Rectal smooth muscle tissue (tissue), 1 donor: ENCODE results near the gene RNF5.

ENCODE experiments used
- H3K27ac ChIP-seq: one replicate; pipeline ENCODE4 v1.7.0; 2013; ENCODE audit warnings: low read depth, low read length, inconsistent platforms
- H3K27me3 ChIP-seq: one replicate; pipeline ENCODE4 v1.7.0; 2013; ENCODE audit warnings: low read length; ENCODE audit not compliant: control insufficient read depth, insufficient read depth
- H3K36me3 ChIP-seq: one replicate; pipeline ENCODE4 v1.7.0; 2013; ENCODE audit warnings: low read length; ENCODE audit not compliant: control insufficient read depth, insufficient read depth
- H3K4me1 ChIP-seq: one replicate; pipeline ENCODE4 v1.7.0; 2013; ENCODE audit warnings: low read length; ENCODE audit not compliant: control insufficient read depth, insufficient read depth
- H3K4me3 ChIP-seq: one replicate; pipeline ENCODE4 v1.7.0; 2013; ENCODE audit warnings: low read length
- H3K9ac ChIP-seq: one replicate; pipeline ENCODE4 v1.7.0; 2013; ENCODE audit warnings: low read length

Gene RNF5

GRCh38 chr6:32147401-32148132, 30.6 kb upstream of the RNF5 start:
- peaks cover 2% of the 10 kb centered on the region for H3K27me3 ChIP-seq

GRCh38 chr6:32148289-32149091, 29.7 kb upstream of the RNF5 start:
- H3K27ac ChIP-seq, result no peak overlapping the region
- peaks cover 2% of the 10 kb centered on the region for H3K36me3 ChIP-seq
- H3K4me3 ChIP-seq, result peak overlapping the region; percentile 18
- H3K27me3 ChIP-seq, result peaks cover 2% of the 10 kb centered on the region
- H3K9ac ChIP-seq, result no peak overlapping the region
- H3K4me1 ChIP-seq, result peaks cover 12% of the 10 kb centered on the region

More at GRCh38 chr6:32147401-32148132, 30.6 kb upstream of the RNF5 start:
- peaks cover 2% of the 10 kb centered on the region for H3K36me3 ChIP-seq
- no peak overlapping the region for H3K9ac ChIP-seq
- peaks cover 12% of the 10 kb centered on the region for H3K4me1 ChIP-seq
- H3K27ac ChIP-seq, result no peak overlapping the region
- H3K4me3 ChIP-seq, result no peak overlapping the region

GRCh38 chr6:32149092-32149755, 29.0 kb upstream of the RNF5 start:
- H3K9ac ChIP-seq, result no peak overlapping the region
- H3K27ac ChIP-seq, result no peak overlapping the region

GRCh38 chr6:32149932-32150870, 28.0 kb upstream of the RNF5 start:
- H3K36me3 ChIP-seq, result peaks cover 2% of the 10 kb centered on the region
- no peak overlapping the region for H3K9ac ChIP-seq
- H3K4me1 ChIP-seq, result peaks cover 14% of the 10 kb centered on the region
- no peak overlapping the region for H3K27ac ChIP-seq
- peak overlapping the region; percentile 68 for H3K4me3 ChIP-seq
- peaks cover 2% of the 10 kb centered on the region for H3K27me3 ChIP-seq

More at GRCh38 chr6:32149092-32149755, 29.0 kb upstream of the RNF5 start:
- peaks cover 2% of the 10 kb centered on the region for H3K36me3 ChIP-seq
- H3K4me1 ChIP-seq, result peaks cover 12% of the 10 kb centered on the region
- H3K4me3 ChIP-seq, result no peak overlapping the region
- H3K27me3 ChIP-seq, result peaks cover 2% of the 10 kb centered on the region

- Histone ChIP-seq H3K27me3 (peaks cover 2% of the 10 kb centered on the region), H3K4me1 (peaks cover 17% of the 10 kb centered on the region), H3K4me3 (peak overlapping the region; percentile 68), H3K36me3 (peaks cover 2% of the 10 kb centered on the region), H3K27ac (peak overlapping the region; percentile 15), H3K9ac (no peak overlapping the region)
Observed at GRCh38 chr6:32151181-32151862, 26.9 kb upstream of the RNF5 start.

GRCh38 chr6:32151863-32152768, 26.1 kb upstream of the RNF5 start, which contains the start of gene PRRT1:
TSS of gene PRRT1 (minus strand) at chr6:32151939. CDS start at chr6:32151827, 112 bp downstream.
- Histone ChIP-seq H3K9ac (no peak within 1 kb of the TSS), H3K4me1 (peaks cover 17% of the 10 kb centered on the region), H3K36me3 (peaks cover 2% of the 10 kb centered on the region), H3K4me3 (peak within 1 kb of the TSS; percentile 88), H3K27me3 (peaks cover 2% of the 10 kb centered on the region), H3K27ac (peak within 1 kb of the TSS; percentile 91)

- Histone ChIP-seq H3K9ac (no peak overlapping the region), H3K4me1 (peaks cover 17% of the 10 kb centered on the region), H3K36me3 (peaks cover 6% of the 10 kb centered on the region), H3K27ac (peak overlapping the region; percentile 91), H3K27me3 (no peaks in the 10 kb centered on the region), H3K4me3 (peak overlapping the region; percentile 88)
Observed at GRCh38 chr6:32152769-32153563, 25.2 kb upstream of the RNF5 start.

GRCh38 chr6:32153564-32154513, 24.4 kb upstream of the RNF5 start, which contains the start of gene PPT2:
TSS of gene PPT2 (plus strand) at chr6:32154141. CDS start at chr6:32154595, 454 bp downstream.
- peaks cover 17% of the 10 kb centered on the region for H3K4me1 ChIP-seq

GRCh38 chr6:32154514-32155161, 23.6 kb upstream of the RNF5 start:
- peak overlapping the region; percentile 88 for H3K4me3 ChIP-seq
- H3K4me1 ChIP-seq, result peaks cover 17% of the 10 kb centered on the region
- H3K27me3 ChIP-seq, result no peaks in the 10 kb centered on the region
- H3K36me3 ChIP-seq, result peaks cover 10% of the 10 kb centered on the region
- H3K9ac ChIP-seq, result peak overlapping the region; percentile 79
- H3K27ac ChIP-seq, result peak overlapping the region; percentile 91

More at GRCh38 chr6:32153564-32154513, 24.4 kb upstream of the RNF5 start, which contains the start of gene PPT2:
- peak within 1 kb of the TSS; percentile 79 for H3K9ac ChIP-seq
- H3K27me3 ChIP-seq, result no peaks in the 10 kb centered on the region
- H3K4me3 ChIP-seq, result peak within 1 kb of the TSS; percentile 88
- H3K36me3 ChIP-seq, result peaks cover 10% of the 10 kb centered on the region
- peak within 1 kb of the TSS; percentile 91 for H3K27ac ChIP-seq
